Left ventricle myocardium superior (tissue), 1 donor: ENCODE results near the gene SOD2. TPM values are rescaled to one million over a fixed set of nuclear protein-coding genes. Genes with fewer than 3 reads are reported as not detected.
"Not testable (repeated sequence)": the region's sequence is repeated elsewhere in the genome, so short reads cannot be mapped to it uniquely, and the experiment has no call there.

Source experiments
- ATAC-seq: fragments of 200-7000 bp; cut with Tn5 transposase; one replicate; pipeline ENCODE4 v1.9.1; 2020; ENCODE audit warnings: mild to moderate bottlenecking, moderate library complexity
- DNase-seq: peaks from one replicate; pipeline ENCODE4 v3.0.0-alpha.2; 2020
- intact Hi-C: fragments of 100-400 bp; cut with micrococcal nuclease; formaldehyde crosslinking; loops from one replicate; pipeline ENCODE4 v1.11.0; 2022
- total RNA-seq: library from RNA; stranded (reverse); fragmentation: NEBNext Ultra II Directional; extraction: Animal tissue kit (Norgen Biotek cat#: 25700); gene quantifications from one replicate; pipeline ENCODE4 v1.2.1, GENCODE V29; 2021
- donor health status: DM: no; HTN: yes; CAD: no; lungs with severe emphysema.

SOD2 gene
- total RNA-seq, 1 donor from 2014 or later = 1,053 TPM

DNA sequence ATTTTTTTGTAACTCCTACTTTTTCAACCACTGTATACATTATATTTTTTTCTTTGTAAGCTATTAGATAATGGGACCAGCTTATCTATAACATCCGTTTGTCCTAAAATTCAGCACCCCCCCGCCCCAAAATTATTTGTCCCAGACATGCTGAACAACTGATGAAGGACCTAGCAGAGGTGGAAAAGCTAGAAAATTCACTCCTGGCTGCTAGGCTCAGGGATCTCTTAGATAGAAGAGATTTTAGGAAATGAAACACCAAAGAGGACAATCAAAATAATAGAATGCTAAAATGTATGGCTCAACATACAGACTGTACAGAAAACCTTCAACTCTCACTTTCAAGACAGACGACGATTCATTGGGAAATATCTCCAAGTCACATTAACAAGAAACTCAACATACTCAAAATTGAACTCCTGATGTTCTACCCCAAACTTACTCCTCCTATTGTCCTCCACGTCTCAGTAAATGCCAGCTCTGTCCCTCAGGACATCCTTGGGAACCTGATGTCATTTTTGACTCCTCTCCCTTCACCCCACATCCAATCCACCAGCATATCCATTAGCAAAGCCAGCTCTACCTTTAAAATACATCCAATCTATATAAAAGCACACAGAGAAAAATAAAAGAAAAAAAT, 4.7 kb downstream of the SOD2 start:
- intact Hi-C loops = no loop called here
- DNase-seq = no peak

DNA sequence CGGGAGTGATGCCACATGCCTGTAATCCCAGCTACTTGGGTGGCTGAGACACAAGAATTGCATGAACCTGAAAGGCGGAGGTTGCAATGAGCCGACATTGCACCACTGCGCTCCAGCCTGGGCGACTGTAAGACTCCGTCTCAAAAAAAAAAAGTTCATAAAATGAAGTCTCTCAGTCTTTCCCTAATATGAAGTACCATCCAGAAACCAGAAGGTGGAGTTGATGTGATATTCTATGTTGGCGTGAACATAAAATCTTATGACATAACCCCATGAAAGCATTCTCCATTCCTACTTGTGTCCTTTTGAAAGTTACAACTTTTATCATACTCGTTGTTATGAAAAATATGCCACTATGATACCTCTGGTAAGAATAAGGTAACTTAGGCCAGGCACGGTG, 5.7 kb downstream of the SOD2 start:
- intact Hi-C loops = no loop called here
- no peak for DNase-seq
- ATAC-seq = no peak

More for the DNA sequence above, 4.7 kb downstream of the SOD2 start:
- no peak for ATAC-seq

- intact Hi-C loops = no loop called here
- ATAC-seq (no peak), DNase-seq (no peak)
Observed at GRCh38 chr6:159686703-159687102, 6.3 kb downstream of the SOD2 start.

DNA sequence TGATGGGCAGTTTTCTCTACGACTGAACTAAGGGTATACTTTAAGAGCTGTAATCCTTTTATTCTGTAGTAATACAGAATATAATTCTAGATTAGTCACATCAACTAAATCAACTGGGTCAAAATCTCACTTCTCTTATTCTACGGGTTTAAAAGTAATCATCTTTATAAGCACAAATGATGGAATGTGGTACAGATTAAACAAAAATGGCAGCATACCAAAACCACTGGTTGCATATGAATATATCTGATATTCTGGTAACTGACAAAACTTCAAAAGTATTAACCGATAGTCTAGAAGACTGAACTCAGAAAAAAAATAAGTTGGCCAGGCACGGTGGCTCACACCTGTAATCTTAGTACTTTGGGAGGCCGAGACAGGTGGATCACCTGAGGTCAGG, 7.0 kb downstream of the SOD2 start:
- intact Hi-C loops = no loop called here
- no peak for DNase-seq
- ATAC-seq = no peak

- intact Hi-C loops = no loop called here
- no peak for ATAC-seq
- DNase-seq = no peak
Observed at GRCh38 chr6:159684013-159684304, 9.1 kb downstream of the SOD2 start.

- intact Hi-C loops = no loop called here
- no peak for DNase-seq
- no peak for ATAC-seq
Observed at GRCh38 chr6:159682810-159683209, 10.2 kb downstream of the SOD2 start.

DNA sequence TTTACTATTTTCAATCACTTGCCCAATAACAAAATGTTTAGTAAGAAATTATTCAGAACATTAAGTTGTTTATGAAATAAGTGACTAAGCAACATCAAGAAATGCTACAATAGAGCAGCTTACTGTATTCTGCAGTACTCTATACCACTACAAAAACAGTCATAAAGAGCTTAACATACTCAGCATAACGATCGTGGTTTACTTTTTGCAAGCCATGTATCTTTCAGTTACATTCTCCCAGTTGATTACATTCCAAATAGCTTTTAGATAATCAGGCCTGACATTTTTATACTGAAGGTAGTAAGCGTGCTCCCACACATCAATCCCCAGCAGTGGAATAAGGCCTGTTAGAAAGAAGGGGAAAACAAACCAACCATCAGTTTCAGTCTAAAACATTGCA, 10.7 kb downstream of the SOD2 start:
- ATAC-seq (no peak), DNase-seq (no peak)
- intact Hi-C loops = no loop called here

DNA sequence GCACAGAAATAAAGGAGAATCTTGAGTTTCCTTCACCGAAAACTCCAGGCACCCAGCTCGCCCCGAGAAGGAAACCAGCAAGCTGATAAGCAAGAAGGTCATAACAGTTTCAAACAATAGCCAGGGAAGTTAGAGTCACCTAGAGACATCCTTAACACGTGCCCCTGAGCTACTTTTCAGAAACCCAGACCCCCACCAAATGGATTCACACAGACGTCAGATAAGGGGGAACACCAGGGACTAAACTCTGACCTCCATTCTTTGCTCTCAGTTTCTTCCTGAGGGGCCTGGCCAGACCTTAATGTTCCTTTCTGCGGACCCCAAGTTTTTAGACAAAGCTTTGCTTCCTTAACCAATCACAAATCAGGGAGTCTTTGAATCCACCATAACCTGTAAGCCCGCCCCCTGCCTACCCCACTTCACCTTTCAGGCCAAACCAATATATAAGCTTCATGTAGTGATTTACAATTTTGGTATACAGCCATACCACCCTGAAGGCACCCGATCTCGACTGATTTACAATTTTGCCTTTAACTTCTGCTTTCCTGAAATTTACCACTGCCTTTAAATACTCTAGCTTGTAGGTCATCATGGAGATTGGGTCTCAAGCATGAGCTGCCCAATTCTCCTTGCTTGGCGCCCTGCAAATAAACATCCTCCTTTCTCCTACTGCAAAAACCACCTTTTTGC, 11.7 kb downstream of the SOD2 start:
- ATAC-seq (no peak), DNase-seq (no peak)
- intact Hi-C loops = no loop called here

DNA sequence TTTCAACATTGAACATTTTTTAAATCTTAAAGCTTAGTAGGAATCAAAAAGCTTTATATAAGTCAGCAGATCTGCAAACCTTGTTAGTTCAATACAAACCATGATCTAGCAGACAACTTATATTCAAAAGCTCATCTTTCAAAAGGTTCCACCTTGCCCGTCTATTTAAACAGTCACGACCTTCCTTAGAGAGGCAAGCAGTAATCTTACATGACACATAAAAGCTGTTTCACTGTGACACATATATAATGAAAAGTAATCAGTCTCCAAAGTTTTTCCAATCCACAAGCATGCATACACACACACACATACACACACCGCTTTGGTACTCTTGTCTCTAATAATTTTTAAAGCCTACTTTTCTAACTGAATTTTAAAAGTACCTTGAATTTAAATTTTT, 12.9 kb downstream of the SOD2 start:
- ATAC-seq (no peak), DNase-seq (no peak)
- intact Hi-C loops = no loop called here

DNA sequence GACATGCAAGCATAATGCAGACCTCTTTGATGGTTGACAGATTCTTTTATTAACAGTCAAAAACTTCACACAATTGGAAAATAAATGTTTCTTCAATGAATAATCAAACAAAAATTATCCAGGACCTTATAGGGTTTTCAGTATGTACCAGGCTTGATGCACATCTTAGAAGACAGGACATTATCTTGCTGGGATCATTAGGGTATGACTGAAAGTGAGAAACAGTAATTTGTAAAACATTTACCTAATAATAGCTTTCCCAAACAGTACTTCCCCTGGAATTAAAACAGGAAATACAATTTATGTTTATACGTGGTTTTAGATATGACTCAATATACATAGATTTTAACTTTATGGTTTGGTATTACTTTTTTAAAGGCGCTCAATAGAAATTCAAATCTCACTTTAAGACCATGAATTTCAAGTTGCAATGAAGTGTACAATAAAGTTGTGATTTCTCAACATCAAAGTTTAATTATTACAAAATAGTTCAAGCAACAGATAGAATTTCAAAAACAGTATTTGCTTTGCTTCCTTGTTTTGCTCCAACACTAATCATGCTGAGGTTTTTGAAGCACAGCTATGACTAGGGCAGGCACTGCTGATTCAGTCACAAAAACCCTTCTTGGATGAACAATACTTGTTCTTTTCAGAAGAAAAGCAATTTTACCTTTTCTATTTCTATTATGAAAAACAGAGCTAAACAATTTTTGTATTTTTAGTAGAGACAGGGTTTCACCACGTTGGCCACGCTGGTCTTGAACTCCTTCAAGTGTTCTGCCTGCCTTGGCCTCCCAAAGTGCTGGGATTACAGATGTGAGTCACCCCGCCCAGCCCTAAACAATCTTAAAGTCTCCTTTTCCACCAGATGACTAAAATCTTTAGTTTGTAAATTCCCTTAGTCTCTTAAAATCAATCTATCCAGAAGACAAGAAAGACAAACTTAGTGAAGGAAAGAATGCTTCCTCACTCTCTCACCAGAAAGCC, 13.7 kb downstream of the SOD2 start:
- ATAC-seq (no peak), DNase-seq (no peak)
- intact Hi-C loops = no loop called here

DNA sequence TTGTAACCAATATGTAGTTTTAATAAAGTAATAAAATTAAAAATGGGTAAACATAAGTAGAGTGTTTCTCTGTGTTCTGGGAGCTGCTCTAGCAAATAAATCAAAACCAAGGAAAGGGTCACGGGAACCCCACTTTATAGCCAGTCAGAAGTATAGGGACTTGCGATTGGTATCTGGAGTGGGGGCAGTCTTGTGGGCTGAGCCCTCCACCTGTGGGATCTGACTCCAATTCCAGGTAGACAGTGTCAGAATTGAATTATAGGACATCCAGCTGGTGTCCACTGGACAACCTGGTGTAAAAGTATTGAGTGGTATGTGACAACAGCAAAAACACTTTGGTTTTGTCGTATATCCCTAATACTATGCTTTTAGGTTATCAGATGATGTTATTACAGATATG, 14.5 kb downstream of the SOD2 start:
- DNase-seq (no peak), ATAC-seq (peak; percentile 15)
- intact Hi-C loops = no loop called here

- DNase-seq (no peak), ATAC-seq (peak; percentile 19)
- intact Hi-C loops = no loop called here
Observed at GRCh38 chr6:159677506-159678165, 15.4 kb downstream of the SOD2 start.

- intact Hi-C loops = no loop called here
- ATAC-seq = peak; percentile 15
- no peak for DNase-seq
Observed at GRCh38 chr6:159676890-159677505, 16.0 kb downstream of the SOD2 start.

- intact Hi-C loops, DNase-seq, ATAC-seq: not testable (repeated sequence)
Observed at GRCh38 chr6:159676236-159676635, 16.8 kb downstream of the SOD2 start.

DNA sequence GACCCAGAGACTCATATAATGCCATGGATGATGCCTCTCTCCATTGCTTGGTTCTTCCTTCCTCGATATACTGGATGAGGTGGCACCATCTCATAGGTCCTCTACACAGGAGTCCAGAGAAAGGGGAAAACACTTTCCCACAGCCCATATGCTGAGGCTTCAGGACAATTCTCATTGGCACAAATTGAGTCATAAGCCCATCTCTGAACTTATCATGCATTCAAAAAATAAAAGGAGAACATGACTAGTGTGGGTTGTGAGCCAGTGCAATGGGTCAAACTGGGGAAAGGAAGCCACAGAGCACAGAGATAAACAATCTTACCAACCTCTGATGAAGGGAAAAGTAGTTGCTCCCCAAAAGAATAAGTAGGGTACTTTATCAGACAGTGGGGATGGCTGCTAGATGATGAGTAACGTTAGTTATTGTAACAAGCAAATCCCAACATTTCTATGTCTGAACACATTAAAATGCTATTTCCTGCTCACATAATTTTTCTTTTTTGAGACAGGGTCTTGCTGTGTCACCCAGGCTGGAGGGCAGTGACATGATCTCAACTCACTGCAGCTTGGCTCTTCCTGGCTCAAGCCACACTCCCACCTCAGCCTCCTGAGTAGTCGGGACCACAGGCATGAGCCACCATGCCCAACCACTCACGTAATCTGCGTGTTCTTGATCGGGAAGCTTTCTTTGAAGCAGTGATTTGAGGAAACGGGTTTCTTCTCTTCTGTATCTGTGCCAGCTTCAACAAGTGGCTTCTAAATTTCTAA, 27.0 kb downstream of the SOD2 start:
- DNase-seq (no peak), ATAC-seq (no peak)
- intact Hi-C loops = no loop called here

DNA sequence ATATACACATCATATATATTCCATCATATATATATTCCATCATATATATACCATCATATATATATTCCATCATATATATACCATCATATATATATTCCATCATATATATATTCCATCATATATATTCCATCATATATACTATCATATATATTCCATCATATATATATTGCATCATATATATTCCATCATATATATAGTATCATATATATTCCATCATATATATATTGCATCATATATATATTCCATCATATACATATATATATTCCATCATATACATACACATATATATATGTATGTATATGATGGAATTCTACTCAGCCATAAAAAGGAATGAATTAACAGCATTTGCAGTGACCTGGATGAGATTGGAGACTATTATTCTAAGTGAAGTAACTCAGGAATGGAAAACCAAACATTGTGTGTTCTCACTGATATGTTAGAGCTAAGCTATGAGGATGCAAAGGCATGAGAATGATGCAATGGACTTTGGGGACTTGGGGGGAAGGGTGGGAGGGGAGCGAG, 29.6 kb downstream of the SOD2 start:
- intact Hi-C loops, DNase-seq, ATAC-seq: not testable (repeated sequence)

DNA sequence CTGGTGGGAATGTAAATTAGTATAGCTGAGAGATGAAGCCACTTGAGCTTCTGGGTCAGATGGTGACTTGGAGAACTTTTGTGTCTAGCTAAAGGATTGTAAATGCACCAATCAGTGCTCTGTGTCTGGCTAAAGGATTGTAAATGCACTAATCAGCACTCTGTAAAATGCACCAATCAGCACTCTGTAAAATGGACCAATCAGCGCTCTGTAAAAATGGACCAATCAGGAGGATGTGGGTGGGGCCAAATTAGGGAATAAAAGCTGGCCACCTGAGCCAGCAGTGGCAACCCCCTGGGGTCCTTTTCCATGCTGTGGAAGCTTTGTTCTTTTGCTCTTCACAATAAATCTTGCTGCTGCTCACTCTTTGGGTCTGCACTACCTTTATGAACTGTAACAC, 31.1 kb downstream of the SOD2 start:
- DNase-seq, ATAC-seq, intact Hi-C loops: not testable (repeated sequence)

DNA sequence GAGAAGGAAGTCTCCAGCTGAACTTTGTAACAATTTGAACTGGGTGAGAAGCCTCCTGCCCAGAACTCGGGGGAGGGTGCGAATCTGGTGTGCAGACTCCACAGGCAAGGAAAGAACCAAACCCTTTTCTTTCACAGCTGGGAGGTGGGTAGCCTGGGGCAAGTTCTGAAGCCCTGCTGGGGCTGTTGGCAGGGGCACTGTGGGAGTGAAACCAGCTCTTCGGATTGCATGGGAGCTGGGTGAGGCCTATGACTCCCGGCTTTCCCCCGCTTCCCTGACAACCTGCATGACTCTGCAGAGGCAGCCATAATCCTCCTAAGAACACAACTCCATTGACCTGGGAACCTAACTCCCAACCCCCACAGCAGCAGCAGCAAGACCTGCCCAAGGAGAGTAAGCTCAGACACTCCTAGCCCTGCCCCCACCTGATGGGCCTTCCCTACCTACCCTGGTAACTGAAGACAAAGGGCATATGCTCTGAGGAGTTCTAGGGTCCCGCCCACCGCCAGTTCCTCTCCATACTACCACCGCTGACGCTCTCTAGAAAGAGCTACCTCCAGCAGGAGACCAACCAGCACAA, 37.5 kb downstream of the SOD2 start:
- DNase-seq = no peak
- intact Hi-C loops = loop anchor here (10.0 kb wide), 1 partner anchor 481 kb away; no protein-coding TSS in a partner anchor
- no peak for ATAC-seq
